ENCODE measurements around the gene SLBP. TPM values are rescaled to one million over a fixed set of nuclear protein-coding genes. Genes with fewer than 3 reads are reported as not detected.

Gene SLBP
- total RNA-seq, result 14.3 TPM
- long read RNA-seq, transcript SLBP-206 (8 exons, 1,977 nt), result major isoform, 23 of 32 reads
- long read RNA-seq, partial matches to known transcripts, result 2 of 32 reads
- long read RNA-seq, other reads (novel, unspliced or antisense), result 7 of 32 reads

DNA sequence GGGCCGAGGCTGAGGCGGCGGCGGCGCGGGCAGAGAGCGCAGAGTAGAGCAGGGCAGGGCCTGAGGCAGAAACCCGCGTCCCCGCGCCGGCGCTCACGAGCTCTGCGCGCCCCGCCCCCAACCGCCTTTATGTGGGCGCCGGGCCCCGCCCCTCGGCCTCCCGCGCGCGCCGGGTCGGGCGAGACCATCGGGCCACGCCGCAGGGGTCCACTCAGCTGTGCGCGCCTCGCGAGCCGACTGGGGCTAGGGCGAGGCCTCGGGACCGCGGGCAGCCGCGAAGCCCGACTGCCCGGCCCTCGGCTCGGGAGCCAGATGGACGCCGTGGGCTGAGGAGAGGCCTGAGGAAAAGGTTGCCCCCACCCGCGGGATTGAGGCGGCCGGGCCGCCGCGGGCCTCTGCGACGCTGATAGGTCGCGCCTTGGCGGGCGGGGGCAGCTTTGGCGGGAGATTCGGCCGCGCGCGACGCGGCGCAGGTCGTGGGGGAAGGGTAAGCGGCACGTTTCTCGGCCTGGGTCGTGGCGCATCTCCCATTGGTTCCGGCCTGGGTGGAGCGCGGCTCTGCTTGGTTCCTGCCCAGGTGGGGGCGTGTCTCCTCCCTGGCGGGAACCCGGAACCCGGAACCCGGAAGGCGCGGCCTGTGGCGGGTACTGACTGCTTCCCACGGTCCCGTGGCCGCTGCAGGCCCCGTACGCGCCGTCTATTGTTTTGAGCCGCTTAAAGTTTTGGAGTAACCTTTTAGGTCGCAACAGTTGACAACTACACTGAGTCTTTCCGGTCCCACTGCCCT is at the start of gene SLBP:
TSS of gene SLBP (minus strand) at position 104 of the 787 bp plus-strand sequence. CDS start 131 bp downstream, outside the sequence.
- peak; percentile 97 for DNase-seq
- intact Hi-C loops (cut with micrococcal nuclease), result no loop called here
- ATAC-seq, result peak; percentile 92

DNA sequence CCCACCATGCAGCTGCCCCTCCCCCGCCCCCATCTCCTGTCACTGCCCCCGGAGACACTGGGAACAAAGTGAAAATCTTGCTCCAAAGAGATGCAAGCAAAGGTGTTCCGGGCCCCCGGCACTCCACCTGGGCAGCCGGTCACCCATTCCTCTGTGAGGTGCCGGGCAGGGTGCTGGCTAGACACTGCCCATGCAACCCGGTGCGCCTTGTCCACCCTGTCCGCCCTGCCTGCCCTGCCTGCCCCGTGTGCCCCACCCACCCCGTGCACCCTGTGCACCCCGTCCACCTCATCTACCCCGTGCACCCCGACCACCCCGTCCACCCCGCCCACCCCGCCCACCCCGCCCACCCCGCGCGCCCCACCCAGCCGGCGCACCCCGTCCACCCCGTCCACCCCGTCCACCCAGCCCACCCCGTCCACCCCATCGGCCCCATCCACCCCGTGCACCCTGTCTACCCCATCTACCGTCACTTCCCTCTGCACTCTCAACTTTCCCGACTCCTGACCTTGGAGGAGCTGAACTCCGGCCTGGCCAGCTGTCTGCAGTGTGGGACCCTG is 49.1 kb upstream of the SLBP start:
- no peak for DNase-seq
- ATAC-seq, result no peak
- intact Hi-C loops (cut with micrococcal nuclease), result no loop called here

GRCh38 chr4:1760521-1761071 is 48.5 kb upstream of the SLBP start:
- intact Hi-C loops (cut with micrococcal nuclease), result no loop called here
- no peak for DNase-seq
- ATAC-seq, result no peak

DNA sequence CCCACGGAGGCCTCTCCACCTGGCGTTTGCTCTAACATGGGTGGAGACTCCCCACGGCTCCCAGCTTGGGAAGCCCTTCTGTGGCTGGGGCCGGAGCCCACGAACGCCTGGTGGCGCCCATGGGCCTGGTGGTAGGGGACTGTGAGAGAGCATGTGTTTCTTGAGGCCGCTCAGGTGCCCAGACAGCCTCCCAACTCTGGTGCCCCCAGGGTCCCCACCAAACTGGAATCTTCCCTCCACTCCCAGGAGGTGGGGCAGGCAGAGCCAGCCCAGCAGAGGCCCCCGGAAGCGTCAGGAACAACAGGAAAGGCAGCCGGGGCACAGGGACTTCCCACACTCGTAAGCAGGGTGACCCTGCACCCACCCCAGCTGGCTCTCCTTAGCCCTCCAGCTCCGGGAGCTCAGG is 47.7 kb upstream of the SLBP start:
- ATAC-seq (no peak), DNase-seq (no peak)
- intact Hi-C loops (cut with micrococcal nuclease), result no loop called here

DNA sequence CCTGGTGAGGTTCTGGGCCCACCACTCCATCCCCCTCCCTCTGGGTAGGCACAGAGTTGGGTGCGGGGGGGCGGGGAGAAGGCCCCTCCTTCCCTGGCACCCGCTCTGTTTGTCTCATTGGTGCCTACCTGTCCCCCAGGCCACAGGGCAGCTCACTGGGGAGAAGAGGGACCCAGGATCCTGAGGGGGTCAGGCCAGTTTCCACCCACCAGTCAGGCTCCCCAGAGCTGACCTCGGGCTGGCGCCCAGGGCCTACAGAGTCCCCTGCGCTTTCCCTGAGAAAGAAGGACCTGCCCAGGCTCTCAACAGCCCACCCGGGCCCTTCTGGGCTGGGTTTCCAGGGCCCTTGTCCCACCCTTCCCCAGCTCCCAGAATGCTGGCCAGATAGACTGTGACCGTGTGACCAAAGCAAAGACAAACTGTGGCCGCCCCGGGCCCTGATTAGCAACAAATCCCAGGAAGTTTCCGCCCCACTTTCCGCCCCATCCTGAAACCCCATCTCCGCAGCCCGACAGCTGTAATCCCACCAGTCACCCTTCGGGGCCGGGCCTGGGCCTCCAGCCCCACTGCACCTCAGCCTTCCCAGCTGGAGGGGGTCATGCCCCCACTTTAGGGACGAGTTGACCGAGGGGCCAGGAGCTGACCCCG is 47.2 kb upstream of the SLBP start:
- no peak for DNase-seq
- ATAC-seq, result no peak
- intact Hi-C loops (cut with micrococcal nuclease), result no loop called here

DNA sequence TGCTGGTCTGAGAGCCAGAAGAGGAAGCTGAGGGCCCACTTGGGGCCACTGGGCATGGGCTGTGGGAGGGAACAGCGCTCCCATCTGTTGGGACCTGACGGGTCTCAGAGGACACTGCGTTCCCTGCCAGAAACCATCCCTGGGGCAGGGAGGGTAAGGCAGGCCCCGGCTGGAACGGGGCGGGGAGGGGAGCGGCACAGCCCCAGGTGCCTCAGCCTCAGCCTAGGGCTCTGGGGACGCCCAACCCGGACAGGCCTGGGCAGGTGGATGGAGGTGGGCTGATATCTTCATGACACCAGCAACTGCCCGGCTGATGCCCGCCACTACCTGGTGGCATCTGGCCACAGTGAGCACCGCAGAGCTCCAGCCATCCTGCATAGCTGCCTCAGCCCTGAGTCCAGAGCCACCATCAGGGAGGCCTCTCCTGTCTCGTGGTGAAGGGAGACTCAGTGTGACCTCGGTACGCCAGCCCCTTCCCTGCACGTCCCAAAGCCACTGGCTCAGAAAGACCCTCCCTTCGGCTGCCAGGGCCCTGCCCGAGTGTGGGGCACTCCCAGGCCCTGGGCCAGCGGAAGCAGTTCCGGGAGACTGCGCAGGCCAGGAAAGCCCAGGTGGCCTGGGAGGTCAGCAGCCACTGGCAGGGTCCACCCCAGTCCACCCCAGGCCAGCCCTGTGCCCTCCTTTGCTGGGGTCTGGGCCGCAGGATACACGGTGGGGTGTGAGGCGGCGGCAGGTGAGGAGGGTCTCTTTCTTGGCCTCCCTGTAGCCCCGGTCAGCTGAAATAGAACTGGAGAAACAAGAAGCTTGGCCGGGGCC is 46.4 kb upstream of the SLBP start:
- DNase-seq, result no peak
- no peak for ATAC-seq
- intact Hi-C loops (cut with micrococcal nuclease), result no loop called here

DNA sequence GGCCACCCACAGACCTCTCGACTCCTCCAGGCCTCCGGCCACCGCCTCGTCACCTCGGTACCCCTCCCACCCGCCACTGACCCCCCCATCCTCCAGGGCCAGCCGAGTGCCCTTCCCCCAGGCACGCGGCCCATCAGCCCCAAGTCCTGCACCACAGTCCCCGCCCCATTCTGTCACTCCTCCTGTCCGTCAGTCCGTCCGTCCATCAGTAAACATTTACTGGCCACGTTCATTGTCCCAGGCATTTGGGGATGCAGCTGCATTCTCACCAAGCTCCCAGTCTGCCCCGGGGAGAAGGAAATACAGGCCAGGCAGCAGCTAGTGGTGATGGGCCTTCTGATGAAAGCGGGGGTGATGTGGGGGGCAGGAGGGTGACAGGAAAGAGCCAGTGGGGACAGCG is 45.7 kb upstream of the SLBP start:
- intact Hi-C loops (cut with micrococcal nuclease), result no loop called here
- no peak for DNase-seq

GRCh38 chr4:1756893-1757779 is 45.0 kb upstream of the SLBP start:
- DNase-seq (no peak), ATAC-seq (no peak)
- intact Hi-C loops (cut with micrococcal nuclease), result no loop called here

More for the DNA sequence above, 45.7 kb upstream of the SLBP start:
- ATAC-seq, result no peak

DNA sequence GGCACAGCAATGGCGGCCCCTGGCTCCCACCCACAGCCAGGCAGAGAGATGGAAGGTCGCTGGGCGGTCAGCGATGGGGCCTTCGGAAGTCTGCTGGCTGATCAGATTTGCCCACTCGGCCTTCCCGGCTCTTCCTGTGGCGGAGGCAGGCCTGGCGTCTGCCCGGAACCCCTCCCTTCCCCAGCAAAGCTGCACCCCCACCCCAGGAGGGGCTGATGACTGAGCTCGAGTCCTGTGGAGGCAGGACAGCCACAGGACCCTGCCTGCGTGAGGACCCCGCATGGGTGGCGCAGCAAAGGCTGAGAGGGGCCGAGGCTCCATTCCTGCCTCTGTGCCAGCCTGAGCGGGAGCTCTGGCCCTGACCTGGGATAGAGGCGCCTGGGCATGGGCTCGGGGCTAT is 44.0 kb upstream of the SLBP start:
- no peak for ATAC-seq
- intact Hi-C loops (cut with micrococcal nuclease), result no loop called here
- DNase-seq, result no peak

GRCh38 chr4:1755297-1755696 is 43.2 kb upstream of the SLBP start:
- no peak for ATAC-seq
- DNase-seq, result no peak
- intact Hi-C loops (cut with micrococcal nuclease), result no loop called here

- intact Hi-C loops (cut with micrococcal nuclease), result no loop called here
- no peak for ATAC-seq
- DNase-seq, result no peak
Measured at GRCh38 chr4:1754336-1754735, 42.2 kb upstream of the SLBP start.

- intact Hi-C loops (cut with micrococcal nuclease), result no loop called here
- DNase-seq, result no peak
- no peak for ATAC-seq
Measured at GRCh38 chr4:1753697-1754311, 41.7 kb upstream of the SLBP start.

DNA sequence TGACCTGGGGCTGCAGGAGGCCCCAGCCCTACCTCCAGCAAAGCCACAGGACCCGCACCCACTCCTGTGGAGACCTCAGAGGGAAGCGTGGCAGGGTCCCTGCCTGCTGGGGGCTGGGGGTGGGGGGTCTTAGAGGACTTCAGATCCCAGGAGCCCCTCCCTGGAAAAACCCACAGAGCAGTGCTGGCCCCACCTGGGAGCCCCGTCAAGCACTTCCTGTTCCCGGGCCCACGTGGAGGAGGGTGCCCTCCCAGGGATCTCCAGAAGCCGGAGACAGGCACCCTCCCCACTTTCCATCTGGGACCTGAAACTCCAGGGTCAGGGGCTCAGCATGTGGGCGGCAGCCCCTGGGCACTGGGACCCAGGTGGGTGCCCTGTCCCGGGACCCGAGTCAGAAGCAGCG is 41.2 kb upstream of the SLBP start:
- intact Hi-C loops (cut with micrococcal nuclease), result no loop called here
- no peak for DNase-seq

GRCh38 chr4:1752284-1753041 is 40.3 kb upstream of the SLBP start:
- ATAC-seq (peak; percentile 11), DNase-seq (no peak)
- intact Hi-C loops (cut with micrococcal nuclease), result no loop called here

More for the DNA sequence above, 41.2 kb upstream of the SLBP start:
- ATAC-seq, result no peak

DNA sequence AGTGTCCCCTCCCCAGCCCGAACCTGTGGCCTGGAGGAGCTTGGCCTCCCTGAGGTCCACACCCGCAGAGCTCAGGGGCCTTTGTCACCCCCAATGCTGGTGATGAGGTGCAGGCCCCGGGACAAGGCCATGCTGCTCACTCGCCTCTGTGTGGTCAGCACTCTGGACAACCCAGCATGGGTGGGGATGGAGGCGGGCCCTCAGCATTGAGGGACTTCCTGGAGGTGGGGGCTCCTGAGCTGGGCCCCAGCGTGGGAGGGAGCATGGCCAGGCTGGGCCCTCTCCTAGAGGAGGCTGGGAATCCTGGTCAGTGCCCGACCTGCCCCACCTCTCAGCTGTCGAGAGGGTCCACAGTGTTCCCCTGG is 39.8 kb upstream of the SLBP start:
- ATAC-seq, result no peak
- intact Hi-C loops (cut with micrococcal nuclease), result no loop called here

DNA sequence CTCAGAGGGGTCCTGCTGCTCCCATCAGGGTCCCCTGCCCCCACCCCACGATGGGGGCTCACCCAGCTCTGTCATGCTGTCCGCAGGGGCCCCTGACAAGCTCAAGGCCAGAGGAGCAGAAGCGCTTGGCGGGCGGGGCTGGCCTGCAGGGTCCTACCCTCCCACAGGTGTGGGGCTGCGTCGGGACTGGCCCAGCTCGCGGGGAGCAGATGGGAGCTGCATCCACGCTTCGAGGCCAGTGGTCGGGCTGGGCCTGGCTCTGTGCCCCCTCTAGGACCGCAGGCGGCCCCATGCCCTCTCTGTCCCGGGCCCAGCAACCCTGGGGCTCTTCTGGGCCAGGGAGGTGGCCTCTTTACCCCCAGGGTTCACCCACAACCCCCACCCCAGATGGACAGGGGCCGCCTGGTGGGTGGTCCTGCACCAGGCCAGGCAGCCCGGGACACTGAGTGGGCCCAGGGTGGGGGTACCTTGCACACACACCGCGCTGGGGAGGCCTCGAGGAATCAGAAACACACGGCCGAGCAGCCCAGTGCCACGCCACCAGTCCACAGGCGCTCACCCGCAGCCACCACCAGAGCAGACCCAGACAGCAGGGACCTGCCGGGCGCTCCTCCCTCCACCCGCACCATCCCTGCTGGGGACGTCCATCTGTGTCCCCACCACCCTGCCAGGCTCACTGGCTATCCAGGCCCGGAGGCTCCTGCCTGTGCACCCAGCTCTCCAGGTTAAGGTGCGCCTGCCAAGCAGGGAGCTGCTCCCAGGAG is 39.2 kb upstream of the SLBP start:
- ATAC-seq (no peak), DNase-seq (no peak)
- intact Hi-C loops (cut with micrococcal nuclease), result no loop called here

More for the DNA sequence above, 39.8 kb upstream of the SLBP start:
- DNase-seq, result no peak
